Measurements from ENCODE around the gene SEMA4A.
"Not testable (repeated sequence)": the region's sequence is repeated elsewhere in the genome, so short reads cannot be mapped to it uniquely, and the experiment has no call there.

Gene SEMA4A

DNA sequence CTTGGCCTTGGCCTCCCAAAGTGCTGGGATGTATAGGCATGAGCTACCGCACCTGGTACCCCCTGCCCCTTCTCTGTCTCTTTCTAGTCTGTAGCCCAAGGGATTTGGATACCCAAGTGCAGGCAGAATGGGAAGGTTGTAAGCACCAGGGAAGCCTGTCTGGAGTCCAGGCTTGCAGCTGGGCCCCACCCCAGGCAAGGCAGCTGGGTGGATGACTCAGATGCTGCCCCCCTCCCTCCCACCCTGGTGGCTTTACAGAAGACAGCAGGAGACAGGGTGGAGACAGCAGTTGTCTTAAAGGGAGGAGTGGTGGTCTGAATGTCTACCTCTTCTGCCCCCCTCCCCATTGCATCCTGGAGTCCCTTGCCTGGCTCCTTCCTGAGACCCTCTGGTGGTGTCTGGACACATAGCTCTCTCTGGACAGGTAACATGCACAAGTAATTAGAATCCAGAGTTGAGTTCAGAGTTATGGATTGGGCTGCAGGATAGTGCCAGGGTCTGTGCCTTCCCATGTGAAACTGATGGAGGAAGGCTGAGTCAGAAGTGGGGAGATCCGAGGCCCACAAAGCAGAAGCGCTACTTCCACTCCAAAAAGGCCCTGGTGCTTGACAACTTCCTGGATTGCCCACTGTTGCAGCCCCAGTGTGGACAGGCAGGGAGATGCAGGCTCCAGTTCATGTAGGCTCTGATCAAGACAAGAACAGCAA lies 33.7 kb upstream of the SEMA4A start:
- peak; percentile 67 for DNase-seq

DNA sequence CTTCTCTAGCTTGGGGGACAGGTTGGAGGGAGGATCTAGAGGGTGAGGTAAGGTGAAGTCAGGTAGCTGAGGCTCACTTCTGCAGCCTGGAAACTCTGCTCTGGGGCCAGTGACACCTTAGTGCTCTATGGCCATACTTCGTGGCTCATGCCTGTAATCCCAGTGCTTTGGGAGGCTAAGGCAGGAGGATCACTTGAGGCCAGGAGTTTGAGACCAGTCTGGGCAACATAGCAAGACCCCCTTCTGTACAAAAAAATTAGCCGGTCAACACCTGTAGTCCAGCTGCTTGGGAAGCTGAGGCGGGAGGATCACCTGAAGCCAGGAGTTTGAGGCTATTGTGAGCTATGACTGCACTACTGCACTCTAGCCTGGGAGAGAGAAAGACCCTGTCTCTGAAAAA lies 33.1 kb upstream of the SEMA4A start:
- no peak for DNase-seq

DNA sequence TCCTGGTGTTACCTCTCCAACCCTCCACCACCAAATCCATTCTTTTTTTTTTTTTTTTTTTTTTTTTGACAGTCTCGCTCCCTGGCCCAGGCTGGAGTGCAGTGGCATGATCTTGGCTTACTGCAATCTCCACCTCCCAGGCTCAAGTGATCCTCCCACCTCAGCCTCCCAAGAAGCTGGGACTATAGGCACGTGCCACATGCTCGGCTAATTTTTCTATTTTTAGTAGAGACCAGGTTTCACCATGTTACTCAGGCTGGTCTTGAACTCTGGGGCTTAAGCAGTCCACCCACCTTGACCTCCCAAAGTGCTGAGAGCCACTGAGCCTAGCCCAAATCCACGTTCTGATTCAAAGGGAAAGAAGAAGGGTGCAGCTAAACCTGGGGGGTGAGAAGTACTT lies 32.4 kb upstream of the SEMA4A start:
- DNase-seq = not testable (repeated sequence)

DNA sequence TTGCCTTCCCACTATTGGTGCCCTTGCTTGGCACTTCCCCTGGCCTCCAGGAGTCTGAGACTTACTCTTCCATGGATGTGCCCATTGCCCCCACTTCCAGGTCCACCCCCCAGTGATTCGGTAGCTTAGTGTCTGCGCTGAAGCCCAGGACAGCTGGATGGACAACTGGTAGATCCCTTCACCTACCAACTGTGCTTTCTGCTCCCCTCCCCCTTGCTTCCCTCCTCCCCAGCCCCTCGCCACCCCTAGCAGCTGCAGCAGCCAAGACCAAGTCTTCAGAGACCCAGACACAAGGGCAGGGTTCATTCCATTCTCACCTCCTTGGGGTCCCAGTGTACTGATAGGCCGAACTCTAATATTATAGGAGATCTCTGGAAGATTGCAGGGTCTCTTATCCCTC lies 31.9 kb upstream of the SEMA4A start:
- peak; percentile 85 for DNase-seq

DNA sequence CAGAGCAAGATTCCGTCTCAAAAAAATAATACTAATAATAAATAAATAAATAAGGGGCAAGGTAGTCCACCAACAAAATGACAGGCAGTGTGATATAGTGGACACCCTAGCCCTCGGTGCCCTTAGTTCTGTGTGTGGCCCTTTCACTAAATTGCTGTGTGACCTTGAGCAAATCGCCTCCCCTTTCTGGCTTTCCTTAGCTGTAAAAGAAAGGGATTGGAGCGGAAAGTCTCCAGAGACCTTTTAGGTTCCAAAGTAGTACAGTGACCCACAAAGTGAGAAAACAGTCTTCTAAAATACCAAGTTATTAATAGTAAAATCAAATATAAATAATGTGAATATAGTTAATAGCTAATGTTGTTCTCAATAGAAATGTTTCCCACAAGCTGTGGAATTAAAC lies 31.3 kb upstream of the SEMA4A start:
- DNase-seq = no peak

DNA sequence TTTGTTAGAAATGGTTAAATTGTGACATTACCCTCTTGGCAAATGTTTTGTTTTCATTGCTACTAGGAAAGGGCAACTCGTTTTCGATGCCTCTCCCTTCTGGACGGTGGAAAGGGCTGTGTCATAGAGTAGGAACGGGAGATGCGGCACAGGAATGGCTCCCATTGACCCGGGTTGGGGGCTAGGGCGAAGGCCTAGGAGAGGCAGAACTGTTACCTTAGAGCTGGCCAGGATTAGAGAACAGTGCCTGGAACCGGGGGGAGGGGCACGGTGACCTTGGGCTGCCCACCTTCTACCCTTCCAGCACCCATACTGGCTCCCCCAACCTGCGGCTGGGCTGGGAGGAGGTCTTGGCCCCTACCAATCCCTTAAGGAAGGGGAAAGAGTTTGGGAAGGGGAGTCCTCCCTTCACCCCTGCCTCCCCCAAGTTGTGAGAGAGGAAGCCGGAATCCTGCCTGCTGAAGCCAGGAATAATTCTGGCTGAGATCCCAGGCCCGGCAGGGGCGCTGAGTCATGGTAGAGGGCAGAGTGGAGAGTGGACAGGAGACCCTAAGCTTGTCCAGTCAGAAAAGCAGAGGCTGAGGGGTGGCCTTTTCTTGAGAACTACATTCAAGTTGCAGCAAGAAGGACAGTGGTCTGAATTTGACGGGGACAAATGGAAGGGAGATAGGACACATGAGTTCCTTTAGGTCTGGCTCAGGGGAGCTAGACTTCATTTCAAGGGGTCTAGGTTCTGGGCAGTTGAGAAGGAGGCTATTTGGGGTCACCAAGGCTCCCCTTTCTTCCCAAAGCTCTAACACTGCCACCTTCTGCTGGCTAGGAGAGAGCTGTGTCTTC lies 30.6 kb upstream of the SEMA4A start:
- peak; percentile 56 for DNase-seq

DNA sequence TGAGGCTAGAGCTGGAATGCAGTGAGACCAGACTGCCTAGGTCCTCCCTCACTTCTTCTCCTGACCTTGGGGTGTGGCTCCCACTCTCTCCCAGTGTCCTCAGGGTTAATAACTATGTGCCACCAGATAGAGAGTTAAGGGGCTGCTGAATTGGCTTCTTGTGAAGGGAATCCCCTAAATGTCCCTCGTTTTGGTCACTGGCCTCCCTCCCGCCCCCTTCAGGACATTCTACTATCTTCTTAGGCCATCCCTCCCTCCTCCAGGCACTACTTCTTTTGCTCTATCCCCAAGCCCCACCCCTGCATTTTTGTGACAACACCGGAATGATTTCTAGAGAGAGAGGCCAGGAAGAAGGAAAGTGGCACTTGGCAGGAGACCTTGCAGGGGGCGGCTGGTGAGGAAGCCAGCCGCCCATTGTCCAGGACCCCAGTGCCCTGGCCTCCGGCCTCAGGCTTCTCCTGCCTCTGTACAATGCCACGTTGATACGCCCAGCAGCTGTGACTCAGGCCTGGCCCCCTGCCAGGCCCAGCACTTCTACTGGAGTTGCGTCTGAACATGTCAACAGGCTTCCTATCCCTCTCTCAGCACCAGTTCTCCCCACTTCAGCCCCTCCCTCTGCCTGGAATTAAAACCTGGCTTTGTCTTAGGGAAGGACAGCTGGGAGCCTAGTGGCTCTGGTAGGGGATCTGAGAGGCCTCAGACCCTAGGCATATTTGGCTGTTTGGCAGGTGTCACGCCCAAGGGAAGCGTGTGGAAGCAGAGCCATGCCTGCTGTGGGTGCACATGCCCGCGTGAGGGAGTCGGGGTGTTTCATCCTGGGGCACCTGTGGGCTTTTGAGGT lies 29.8 kb upstream of the SEMA4A start:
- DNase-seq = peak; percentile 100

DNA sequence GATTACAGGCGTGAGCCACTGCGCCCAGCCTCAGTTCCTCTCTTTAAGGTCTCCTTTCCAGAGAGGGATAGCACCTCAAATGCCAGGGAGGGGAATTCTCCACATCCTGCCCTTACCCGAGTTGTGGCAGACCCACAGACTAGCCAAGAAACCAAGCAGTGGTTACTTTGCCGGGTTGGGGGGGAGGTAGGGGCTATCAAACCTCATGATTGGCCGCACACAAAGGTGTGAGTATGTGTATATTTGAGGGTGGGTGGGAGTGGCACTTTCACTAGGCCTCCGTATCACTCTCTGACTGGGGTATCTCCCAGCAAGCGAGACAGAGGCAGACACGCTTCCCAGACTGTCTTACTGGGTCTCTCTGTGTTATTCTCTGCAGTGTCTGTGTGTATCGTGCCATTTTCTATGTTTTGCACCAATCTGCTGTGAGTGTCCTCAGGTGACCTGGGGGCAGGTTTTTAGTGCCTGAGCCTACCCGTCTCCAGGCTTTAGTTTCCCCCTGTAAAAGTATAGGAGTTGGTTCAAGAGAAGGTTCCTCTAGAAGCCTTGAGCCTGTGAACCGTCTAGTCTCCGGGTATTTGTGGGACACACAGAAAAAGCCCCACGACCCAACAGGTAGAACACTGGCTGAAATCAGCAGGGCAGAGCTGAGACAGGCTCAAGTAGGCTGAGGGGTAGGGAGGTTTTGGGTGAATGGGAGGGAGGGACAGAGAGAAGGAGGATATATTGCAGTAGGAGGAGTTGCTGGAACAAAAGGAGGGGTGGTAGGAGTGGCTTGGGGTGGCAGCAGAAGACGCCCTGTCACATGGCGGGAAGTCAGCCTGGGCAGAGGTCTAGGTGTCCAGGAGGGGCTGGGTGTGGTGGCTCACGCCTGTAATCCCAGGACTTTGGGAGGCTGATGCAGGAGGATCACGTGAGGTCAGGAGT lies 28.6 kb upstream of the SEMA4A start:
- DNase-seq = peak; percentile 39

DNA sequence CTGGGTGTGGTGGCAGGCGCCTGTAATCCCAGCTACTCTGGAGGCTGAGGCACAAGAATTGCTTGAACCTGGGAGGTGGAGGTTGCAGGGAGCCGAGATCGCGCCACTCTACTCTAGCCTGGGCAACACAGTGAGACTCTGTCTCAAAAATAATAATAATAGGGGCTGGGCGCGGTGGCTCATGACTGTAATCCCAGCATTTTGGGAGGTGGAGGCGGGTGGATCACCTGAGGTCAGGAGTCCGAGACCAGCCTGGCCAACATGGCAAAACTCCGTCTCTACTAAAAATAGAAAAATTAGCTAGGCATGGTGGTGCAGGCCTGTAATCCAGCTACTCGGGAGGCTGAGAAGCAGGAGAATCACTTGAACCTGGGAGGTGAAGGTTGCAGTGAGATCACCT lies 27.8 kb upstream of the SEMA4A start:
- DNase-seq = not testable (repeated sequence)

DNA sequence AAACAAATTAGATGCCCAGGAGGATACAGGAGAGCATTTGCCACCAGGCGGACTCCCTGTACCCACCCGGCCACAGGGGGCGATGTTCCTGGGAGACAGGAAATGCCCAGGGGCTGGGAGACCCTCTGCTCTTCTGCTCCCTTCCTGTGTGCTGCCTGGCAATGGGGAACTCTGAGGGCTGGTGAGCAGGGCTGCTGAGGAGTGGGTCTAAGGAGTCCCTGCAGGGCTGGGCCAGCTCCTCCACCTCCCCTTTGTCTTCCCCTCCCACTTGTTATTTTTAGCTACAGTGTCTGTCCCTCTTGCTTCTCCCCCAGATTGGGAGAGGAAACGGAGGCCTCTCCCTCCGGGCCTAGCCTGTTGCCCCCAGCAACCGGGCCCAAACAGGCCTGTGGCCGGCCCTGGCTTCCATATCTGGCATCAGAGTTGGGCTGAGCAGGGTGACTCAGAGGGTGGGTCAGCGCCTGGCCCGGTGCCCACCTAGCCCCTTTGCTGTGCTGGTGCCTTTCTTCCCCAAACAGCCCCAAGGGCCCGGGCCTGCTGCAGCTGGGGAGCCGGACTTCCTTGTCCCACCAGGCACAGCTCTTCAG lies 27.2 kb upstream of the SEMA4A start:
- DNase-seq = peak; percentile 74

DNA sequence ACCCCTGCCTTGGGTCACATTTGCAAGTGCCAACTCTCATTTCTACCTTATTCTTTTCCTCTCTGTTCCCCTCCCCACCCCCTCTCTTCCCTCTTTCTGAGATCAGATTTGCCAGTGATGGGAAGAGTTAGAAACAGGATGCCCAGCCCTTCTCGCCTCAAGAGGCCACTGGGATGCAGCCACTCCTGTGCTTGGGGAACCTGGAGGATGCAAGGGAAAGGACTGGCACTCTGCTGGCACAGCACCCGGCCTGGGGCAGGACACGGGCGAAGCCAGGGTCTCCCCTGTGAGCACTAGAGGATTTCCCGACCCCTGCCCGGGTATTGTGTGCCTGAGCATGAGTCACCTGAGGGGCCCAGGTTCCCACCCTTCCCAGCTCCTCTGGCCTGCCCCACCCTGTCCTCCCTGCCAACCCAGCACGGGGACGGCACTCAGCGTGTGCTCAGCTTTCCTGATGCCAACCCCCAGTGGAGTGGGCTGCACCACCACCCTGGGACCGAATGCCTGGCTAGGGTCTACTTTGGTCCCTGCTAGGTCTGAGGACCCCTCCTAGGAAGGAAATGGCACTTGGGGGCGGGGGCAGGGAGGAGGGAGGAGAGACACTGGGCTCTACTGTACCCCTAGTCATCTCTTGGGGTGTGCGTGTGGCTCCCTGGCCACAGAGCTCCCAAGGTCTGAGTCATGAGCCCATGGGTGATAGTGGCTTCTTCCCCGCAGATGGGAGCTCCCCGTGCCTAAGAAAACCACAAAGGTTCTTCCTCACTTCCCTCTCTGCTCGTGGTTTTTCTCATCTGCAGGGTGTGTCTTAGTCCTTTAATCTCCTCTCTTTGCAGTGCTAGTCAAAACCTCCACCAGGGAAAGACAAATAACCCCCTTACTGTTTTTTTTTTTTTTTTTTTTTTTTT lies 26.5 kb upstream of the SEMA4A start:
- DNase-seq = no peak

DNA sequence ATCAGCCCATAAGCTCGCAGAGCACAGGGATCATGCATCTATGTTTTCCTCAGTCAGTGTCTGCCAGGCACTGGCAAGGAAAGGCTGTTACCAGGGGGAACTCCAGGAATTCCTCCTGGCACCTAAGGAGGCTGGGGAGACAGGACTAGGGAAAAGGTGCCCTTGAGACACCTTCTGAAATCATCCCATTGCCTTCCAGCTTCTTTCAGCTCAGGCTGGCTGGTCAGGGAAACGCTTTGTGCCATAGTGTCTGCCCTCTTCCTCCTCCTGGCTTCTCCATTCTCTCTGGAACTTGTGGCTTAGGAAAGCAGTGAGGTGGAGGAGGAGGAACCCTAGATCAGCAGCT lies 25.1 kb upstream of the SEMA4A start:
- DNase-seq = no peak

DNA sequence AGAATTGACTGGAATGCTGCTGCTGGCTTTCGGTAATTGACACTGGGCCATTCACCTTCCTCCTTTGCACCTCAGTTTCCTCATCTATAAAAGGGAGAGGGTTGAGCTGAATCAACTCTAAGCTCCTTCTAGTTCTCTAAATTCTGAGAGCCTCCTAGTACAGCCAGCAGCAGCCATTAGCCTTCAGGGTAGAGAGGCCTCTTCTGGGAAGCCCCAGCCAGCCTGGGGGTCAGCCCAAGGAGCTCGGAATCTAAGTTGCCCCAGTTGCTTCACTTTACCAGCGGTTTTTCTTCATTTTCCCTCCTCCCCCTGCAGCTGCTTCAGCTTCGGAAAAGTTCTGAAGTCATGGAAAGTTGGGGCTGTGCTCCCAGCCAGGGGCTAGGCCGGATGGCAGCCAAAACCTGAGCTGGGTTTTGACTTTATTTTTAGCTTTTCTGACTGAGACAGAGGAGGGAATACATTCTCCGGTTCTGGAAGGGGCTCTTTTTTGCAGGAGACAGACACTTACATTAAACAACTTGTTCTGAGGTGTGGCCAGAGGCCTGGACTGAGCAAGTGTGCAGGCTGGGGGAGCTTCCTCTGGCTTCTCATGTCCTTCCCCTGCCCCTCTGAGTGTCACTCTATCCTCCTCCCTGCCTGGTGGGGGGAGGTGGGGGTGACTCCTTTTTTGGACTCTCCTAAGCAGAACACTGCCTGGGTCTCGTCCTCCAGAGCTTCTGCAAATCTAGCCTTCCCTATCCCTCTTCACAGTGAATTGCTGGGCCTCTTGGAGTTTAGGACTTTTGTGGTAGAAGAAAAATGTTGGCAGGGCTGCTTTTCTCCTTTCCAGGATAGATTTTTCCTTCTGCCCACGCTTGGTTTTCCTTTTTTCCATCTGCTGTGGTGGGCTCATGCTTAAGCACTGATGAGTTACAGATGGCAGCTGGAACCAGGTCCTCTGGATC lies 24.5 kb upstream of the SEMA4A start:
- no peak for DNase-seq

DNA sequence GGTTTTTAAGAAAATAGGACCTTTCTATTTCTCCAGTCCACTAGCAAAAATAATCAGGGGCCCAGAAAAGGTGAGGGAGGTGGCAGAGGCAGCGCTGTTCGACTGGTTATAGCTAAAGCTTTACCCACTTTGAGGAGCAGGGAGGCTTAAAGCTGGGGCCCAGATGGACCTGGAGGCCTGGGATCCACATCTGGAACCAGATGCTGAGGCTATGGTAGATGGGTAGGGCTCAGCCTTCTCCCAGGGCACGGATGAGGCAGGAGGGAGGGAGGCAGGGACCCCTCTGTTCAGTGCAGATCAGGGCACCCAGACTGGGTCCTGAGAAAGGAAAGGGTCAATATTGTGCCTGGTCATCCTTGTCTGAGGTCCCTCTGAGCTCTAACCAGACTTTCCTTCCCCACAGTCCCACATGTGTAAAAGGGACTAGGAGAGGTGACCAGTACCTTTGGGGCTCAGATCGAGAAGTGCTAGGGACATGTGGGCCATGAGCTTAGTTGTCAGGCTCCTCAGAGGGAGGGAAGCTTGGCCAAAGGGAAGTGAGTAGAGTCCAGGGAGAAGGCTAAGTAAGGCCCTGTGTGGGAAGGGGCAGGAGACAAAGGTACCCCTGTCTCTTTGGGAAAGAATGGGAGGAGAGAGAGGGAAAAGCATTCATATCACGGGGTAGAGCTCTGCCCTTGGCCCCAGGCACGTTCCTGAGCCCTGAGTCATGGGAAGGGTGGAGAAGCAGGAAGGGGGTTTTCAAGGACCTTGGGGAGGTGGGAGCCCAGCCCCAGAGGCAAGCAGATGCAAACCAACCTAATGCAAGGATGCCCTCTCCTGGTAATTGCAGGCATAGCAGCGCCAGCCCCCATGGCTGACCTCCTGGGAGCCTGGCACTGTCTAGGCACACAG lies 23.5 kb upstream of the SEMA4A start:
- DNase-seq = peak; percentile 92

DNA sequence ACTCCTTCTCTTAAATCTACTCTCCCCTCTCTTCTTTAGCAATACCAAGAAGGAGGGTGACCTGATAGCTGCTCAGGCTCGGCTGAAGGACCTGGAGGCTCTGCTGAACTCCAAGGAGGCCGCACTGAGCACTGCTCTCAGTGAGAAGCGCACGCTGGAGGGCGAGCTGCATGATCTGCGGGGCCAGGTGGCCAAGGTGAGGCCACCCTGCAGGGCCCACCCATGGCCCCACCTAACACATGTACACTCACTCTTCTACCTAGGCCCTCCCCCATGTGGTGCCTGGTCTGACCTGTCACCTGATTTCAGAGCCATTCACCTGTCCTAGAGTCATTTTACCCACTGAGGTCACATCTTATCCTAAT lies 22.8 kb upstream of the SEMA4A start:
- DNase-seq = no peak

DNA sequence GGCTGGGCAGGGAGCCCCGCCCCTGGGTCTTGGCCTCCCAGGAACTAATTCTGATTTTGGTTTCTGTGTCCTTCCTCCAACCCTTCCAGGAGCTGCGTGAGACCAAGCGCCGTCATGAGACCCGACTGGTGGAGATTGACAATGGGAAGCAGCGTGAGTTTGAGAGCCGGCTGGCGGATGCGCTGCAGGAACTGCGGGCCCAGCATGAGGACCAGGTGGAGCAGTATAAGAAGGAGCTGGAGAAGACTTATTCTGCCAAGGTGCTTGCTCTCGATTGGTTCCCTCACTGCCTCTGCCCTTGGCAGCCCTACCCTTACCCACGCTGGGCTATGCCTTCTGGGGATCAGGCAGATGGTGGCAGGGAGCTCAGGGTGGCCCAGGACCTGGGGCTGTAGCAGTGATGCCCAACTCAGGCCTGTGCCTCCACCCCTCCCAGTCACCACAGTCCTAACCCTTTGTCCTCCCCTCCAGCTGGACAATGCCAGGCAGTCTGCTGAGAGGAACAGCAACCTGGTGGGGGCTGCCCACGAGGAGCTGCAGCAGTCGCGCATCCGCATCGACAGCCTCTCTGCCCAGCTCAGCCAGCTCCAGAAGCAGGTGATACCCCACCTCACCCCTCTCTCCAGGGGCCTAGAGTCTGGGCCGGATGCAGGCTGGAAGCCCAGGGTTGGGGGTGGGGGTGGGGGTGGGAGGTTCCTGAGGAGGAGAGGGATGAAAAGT lies 18.5 kb upstream of the SEMA4A start:
- DNase-seq = no peak

DNA sequence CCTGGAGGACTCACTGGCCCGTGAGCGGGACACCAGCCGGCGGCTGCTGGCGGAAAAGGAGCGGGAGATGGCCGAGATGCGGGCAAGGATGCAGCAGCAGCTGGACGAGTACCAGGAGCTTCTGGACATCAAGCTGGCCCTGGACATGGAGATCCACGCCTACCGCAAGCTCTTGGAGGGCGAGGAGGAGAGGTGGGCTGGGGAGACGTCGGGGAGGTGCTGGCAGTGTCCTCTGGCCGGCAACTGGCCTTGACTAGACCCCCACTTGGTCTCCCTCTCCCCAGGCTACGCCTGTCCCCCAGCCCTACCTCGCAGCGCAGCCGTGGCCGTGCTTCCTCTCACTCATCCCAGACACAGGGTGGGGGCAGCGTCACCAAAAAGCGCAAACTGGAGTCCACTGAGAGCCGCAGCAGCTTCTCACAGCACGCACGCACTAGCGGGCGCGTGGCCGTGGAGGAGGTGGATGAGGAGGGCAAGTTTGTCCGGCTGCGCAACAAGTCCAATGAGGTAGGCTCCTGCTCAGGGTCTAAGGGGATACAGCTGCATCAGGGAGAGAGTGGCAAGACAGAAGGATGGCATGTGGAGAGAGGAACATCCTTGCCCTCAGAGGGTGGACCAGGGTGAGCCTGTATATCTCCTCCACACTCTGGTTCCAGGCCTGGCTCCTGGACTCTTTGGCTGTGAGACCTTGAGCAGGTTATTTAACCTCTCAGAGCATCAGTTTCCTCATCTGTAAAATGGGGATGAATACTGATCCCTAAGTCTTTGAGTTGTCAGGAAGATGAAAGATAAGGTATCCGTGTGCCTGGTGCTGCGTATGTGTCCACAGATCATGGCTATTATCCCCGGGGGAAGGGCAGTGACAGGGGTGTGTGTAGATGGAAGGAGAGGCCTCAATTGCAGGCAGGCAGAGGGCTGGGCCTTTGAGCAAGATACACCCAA lies 17.2 kb upstream of the SEMA4A start:
- DNase-seq = no peak
